ENCODE results near the gene SAP30L. TPM values are rescaled to one million over a fixed set of nuclear protein-coding genes. Genes with fewer than 3 reads are reported as not detected.

The SAP30L gene
- total and polyA plus RNA-seq, 4 donors, result 18.2 to 35.4 (median 30.0) TPM

DNA sequence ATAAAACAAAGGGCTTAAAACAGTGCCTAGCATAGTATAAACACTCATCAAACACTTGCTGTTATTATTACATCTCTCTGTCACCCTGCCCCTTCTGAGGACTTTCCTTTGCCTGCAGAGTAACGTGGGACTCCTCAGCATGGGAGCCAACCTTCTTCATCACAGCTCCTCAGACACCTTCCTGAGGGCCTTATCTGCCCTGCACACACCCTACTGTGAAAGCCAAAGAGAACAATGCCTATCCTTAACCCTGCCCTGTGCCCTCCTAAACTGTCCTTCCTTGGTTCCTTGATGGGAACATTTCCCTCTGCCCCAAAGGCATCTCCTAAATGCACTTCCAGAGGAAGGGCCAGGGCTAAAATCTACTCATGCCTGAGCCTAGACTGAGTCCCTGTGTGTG, 52.8 kb downstream of the SAP30L start:
- WGBS, 2 donors, result 61 to 64% methylated on average over 1 of the region's 1 CpG
- Histone ChIP-seq H3K27ac (ENCODE audit: low read depth in 1 of 2, low read length in 1 of 2) (no peak overlapping the region), H3K27me3 (ENCODE audit: control insufficient read depth in 3 of 3, insufficient read depth in 3 of 3, low read length in 2 of 3) (peaks cover 0 to 39% (median 34%) of the 10 kb centered on the region in 3 donors), H3K9me3 (ENCODE audit: control insufficient read depth in 4 of 4, insufficient read depth in 3 of 4, low read length in 3 of 4) (no peaks in the 10 kb centered on the region), H3K36me3 (ENCODE audit: control insufficient read depth in 4 of 4, insufficient read depth in 4 of 4, low read length in 4 of 4) (no peaks in the 10 kb centered on the region), H3K4me1 (ENCODE audit: control insufficient read depth in 5 of 5, insufficient read depth in 5 of 5, low read length in 5 of 5) (no peaks in the 10 kb centered on the region), H3K9ac (ENCODE audit: insufficient read depth in 1 of 2, low read length in 2 of 2) (no peak overlapping the region), H3K4me3 (no peak overlapping the region)
- no peak for ATAC-seq (ENCODE audit: insufficient read depth, low FRiP score)
- DNase-seq, result no peak
- TF ChIP-seq, protein P1, sequence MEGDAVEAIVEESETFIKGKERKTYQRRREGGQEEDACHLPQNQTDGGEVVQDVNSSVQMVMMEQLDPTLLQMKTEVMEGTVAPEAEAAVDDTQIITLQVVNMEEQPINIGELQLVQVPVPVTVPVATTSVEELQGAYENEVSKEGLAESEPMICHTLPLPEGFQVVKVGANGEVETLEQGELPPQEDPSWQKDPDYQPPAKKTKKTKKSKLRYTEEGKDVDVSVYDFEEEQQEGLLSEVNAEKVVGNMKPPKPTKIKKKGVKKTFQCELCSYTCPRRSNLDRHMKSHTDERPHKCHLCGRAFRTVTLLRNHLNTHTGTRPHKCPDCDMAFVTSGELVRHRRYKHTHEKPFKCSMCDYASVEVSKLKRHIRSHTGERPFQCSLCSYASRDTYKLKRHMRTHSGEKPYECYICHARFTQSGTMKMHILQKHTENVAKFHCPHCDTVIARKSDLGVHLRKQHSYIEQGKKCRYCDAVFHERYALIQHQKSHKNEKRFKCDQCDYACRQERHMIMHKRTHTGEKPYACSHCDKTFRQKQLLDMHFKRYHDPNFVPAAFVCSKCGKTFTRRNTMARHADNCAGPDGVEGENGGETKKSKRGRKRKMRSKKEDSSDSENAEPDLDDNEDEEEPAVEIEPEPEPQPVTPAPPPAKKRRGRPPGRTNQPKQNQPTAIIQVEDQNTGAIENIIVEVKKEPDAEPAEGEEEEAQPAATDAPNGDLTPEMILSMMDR (IDR thresholded peaks at IDR 0.05; ENCODE audit: control extremely low read depth, extremely low read depth), result no peak

DNA sequence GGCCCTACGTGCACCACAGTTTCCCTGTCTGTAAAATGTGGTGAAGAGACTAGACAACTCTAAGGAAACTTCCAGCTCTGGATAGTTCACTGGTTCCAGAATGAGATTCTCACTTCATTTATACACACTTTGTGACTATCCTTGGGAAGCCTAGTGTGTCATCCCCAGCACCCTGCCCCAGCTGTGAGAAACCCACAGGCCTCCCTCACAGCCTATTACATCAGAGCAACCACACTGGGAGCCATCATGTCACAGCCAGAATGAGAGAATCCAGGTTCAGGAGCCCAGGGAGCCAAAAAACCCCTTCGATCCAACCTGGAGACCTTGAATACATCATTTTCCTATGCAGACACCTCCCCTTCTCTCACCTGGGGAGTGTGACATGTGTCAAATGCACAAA, 53.2 kb downstream of the SAP30L start:
- no peak for ATAC-seq (ENCODE audit: insufficient read depth, low FRiP score)
- Histone ChIP-seq H3K27ac (ENCODE audit: low read depth in 1 of 2, low read length in 1 of 2) (no peak overlapping the region), H3K4me1 (ENCODE audit: control insufficient read depth in 5 of 5, insufficient read depth in 5 of 5, low read length in 5 of 5) (no peaks in the 10 kb centered on the region), H3K36me3 (ENCODE audit: control insufficient read depth in 4 of 4, insufficient read depth in 4 of 4, low read length in 4 of 4) (no peaks in the 10 kb centered on the region), H3K4me3 (no peak overlapping the region), H3K9ac (ENCODE audit: insufficient read depth in 1 of 2, low read length in 2 of 2) (no peak overlapping the region), H3K27me3 (ENCODE audit: control insufficient read depth in 3 of 3, insufficient read depth in 3 of 3, low read length in 2 of 3) (peaks cover 0 to 35% (median 31%) of the 10 kb centered on the region in 3 donors), H3K9me3 (ENCODE audit: control insufficient read depth in 4 of 4, insufficient read depth in 3 of 4, low read length in 3 of 4) (no peaks in the 10 kb centered on the region)
- no peak for DNase-seq
- TF ChIP-seq, protein P1 (IDR thresholded peaks at IDR 0.05; ENCODE audit: control extremely low read depth, extremely low read depth), result no peak
- WGBS, 2 donors, result 87 to 88% methylated on average over 2 of the region's 2 CpGs

DNA sequence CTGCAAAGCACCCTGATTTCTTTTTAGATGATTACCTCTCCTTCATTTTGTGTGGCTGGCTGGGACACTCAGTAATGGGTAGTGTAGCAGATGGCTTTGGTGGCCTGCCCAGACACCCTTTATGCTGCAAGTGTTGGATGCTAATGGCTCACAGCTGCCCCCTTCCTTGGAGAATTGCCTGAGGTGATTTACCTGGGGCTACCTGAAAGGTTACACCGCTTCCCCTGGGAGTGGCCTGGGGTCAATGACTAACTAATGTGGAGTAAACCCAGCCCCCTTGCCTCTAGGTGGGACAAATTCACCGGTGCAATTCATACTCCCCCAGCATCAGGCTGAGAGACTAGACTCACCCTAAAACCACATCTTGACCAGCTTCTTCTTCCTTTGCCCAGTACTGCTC, 55.8 kb downstream of the SAP30L start:
- Histone ChIP-seq H3K36me3 (ENCODE audit: control insufficient read depth in 4 of 4, insufficient read depth in 4 of 4, low read length in 4 of 4) (no peaks in the 10 kb centered on the region), H3K4me3 (no peak overlapping the region), H3K9ac (ENCODE audit: insufficient read depth in 1 of 2, low read length in 2 of 2) (no peak overlapping the region), H3K27ac (ENCODE audit: low read depth in 1 of 2, low read length in 1 of 2) (no peak overlapping the region), H3K4me1 (ENCODE audit: control insufficient read depth in 5 of 5, insufficient read depth in 5 of 5, low read length in 5 of 5) (no peaks in the 10 kb centered on the region), H3K9me3 (ENCODE audit: control insufficient read depth in 4 of 4, insufficient read depth in 3 of 4, low read length in 3 of 4) (no peaks in the 10 kb centered on the region), H3K27me3 (ENCODE audit: control insufficient read depth in 3 of 3, insufficient read depth in 3 of 3, low read length in 2 of 3) (peaks cover 0 to 13% (median 9%) of the 10 kb centered on the region in 3 donors)
- TF ChIP-seq, protein P1 (IDR thresholded peaks at IDR 0.05; ENCODE audit: control extremely low read depth, extremely low read depth), result no peak
- DNase-seq (no peak), ATAC-seq (ENCODE audit: insufficient read depth, low FRiP score) (no peak)
- 59 to 60% methylated on average over 2 of the region's 2 CpGs for WGBS, 2 donors

DNA sequence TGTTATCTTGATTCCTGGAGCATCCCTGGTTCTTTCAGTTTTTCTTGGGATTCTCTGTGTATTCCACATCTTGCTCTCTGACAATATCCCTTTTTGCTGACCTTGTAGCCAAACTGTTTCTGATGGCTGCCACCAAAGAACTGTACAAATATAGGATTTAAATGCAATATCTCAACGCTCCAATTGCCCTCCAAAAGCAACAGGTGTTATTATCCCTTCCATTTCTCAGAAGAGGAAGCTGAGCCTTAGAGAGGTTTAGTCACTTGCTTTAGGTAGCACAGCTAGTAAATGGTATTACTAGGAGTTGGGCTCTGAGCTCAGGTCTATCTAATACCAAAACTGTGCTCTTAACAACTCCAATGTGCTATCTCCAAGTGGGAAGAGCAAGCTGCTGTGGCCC, 56.4 kb downstream of the SAP30L start:
- Histone ChIP-seq H3K27ac (ENCODE audit: low read depth in 1 of 2, low read length in 1 of 2) (no peak overlapping the region), H3K9ac (ENCODE audit: insufficient read depth in 1 of 2, low read length in 2 of 2) (no peak overlapping the region), H3K4me1 (ENCODE audit: control insufficient read depth in 5 of 5, insufficient read depth in 5 of 5, low read length in 5 of 5) (no peaks in the 10 kb centered on the region), H3K9me3 (ENCODE audit: control insufficient read depth in 4 of 4, insufficient read depth in 3 of 4, low read length in 3 of 4) (no peaks in the 10 kb centered on the region), H3K4me3 (no peak overlapping the region), H3K36me3 (ENCODE audit: control insufficient read depth in 4 of 4, insufficient read depth in 4 of 4, low read length in 4 of 4) (no peaks in the 10 kb centered on the region), H3K27me3 (ENCODE audit: control insufficient read depth in 3 of 3, insufficient read depth in 3 of 3, low read length in 2 of 3) (peaks cover 0 to 7% (median 4%) of the 10 kb centered on the region in 3 donors)
- 87 to 89% methylated on average over 1 of the region's 1 CpG for WGBS, 2 donors
- DNase-seq (no peak), ATAC-seq (ENCODE audit: insufficient read depth, low FRiP score) (no peak)
- TF ChIP-seq, protein P1 (IDR thresholded peaks at IDR 0.05; ENCODE audit: control extremely low read depth, extremely low read depth), result no peak
